NB4 (cell line): ENCODE data around the gene ARL5C.

Source experiments
- DNase-seq: peaks from one replicate; pipeline ENCODE4 v3.0.0; 2010; ENCODE audit warnings: low read depth
- H3K4me3 ChIP-seq: one replicate; pipeline ENCODE4 v1.5.1; 2011; ENCODE audit warnings: mild to moderate bottlenecking, low read depth, low read length, moderate library complexity
- CTCF ChIP-seq: IDR thresholded peaks from one replicate; pipeline ENCODE4 v1.5.1; 2012; ENCODE audit warnings: low read depth, low read length
- MAX ChIP-seq: IDR thresholded peaks from 2 replicates; pipeline ENCODE4 v1.6.1; 2011; ENCODE audit warnings: low read depth, low read length
- MYC ChIP-seq: IDR thresholded peaks from 2 replicates; pipeline ENCODE4 v1.6.1; 2011; ENCODE audit warnings: low read depth, low read length
- POLR2A ChIP-seq: IDR thresholded peaks from 2 replicates; pipeline ENCODE4 v1.6.1; 2011; ENCODE audit warnings: mild to moderate bottlenecking; ENCODE audit not compliant: insufficient read length; ENCODE audit errors: extremely low read depth

ARL5C gene

GRCh38 chr17:39164675-39165143, 1.3 kb downstream of the ARL5C start:
- no peak overlapping the region for H3K4me3 ChIP-seq
- TF ChIP-seq CTCF (peak; percentile 97), MAX (peak; percentile 42), POLR2A (no peak), MYC (peak; percentile 33)
- peak; percentile 90 for DNase-seq

- DNase-seq, result no peak
- TF ChIP-seq POLR2A (no peak), MYC (no peak), MAX (no peak), CTCF (no peak)
- no peak overlapping the region for H3K4me3 ChIP-seq
These were observed 4.0 kb downstream of the ARL5C start for GRCh38 chr17:39161962-39162361.

- DNase-seq, result no peak
- TF ChIP-seq POLR2A (no peak), CTCF (no peak), MAX (no peak), MYC (no peak)
- no peak overlapping the region for H3K4me3 ChIP-seq
These were observed 7.3 kb downstream of the ARL5C start for GRCh38 chr17:39158623-39159022.

- no peak for TF ChIP-seq MYC
- TF ChIP-seq CTCF, result no peak
- no peak for TF ChIP-seq MAX
- TF ChIP-seq POLR2A, result no peak
- no peak for DNase-seq
- H3K4me3 ChIP-seq, result no peak overlapping the region
These were observed 9.5 kb downstream of the ARL5C start for GRCh38 chr17:39156491-39156890.

- no peak for DNase-seq
These were observed 10.3 kb downstream of the ARL5C start for GRCh38 chr17:39155654-39156053.

More at GRCh38 chr17:39155654-39156053, 10.3 kb downstream of the ARL5C start:
- no peak overlapping the region for H3K4me3 ChIP-seq
- TF ChIP-seq MAX, result no peak
- TF ChIP-seq CTCF, result no peak
- TF ChIP-seq POLR2A, result no peak
- no peak for TF ChIP-seq MYC
